SK-N-SH (cell line): ENCODE results near the gene DOK4. TPM values are rescaled to one million over a fixed set of nuclear protein-coding genes. Genes with fewer than 3 reads are reported as not detected.

Experiments used
- CTCF ChIA-PET: fragments of 300-600, 350-600 bp; formaldehyde crosslinking; extraction: SDS; loops from one replicate; lab custom pipeline; 2021; lab: Yijun Ruan, JAX
- POLR2A ChIA-PET: fragments of 350-600 bp; sonication (Branson Sonifier 250); formaldehyde crosslinking; extraction: SDS; loops from one replicate; lab custom pipeline; 2020; ENCODE audit warnings: antibody characterized with exemption, inconsistent platforms; lab: Yijun Ruan, JAX
- DNase-seq: peaks from one replicate; pipeline ENCODE4 v3.0.0; 2012
- H2AFZ ChIP-seq: fragments of 200-600 bp; sonication (generic); 2 replicates; pipeline ENCODE4 v1.8.1; 2016; ENCODE audit warnings: antibody characterized with exemption, mild to moderate bottlenecking, low read depth
- H3F3A ChIP-seq: fragments of 200-600 bp; sonication (generic); replicated peaks from 2 replicates; pipeline ENCODE3; 2016; ENCODE audit warnings: antibody characterized with exemption, mild to moderate bottlenecking; ENCODE audit not compliant: insufficient read depth
- H3K27ac ChIP-seq, 2 experiments: fragments of 200-500 bp in 1 of 2; fragments of 200-600 bp in 1 of 2; sonication (Bioruptor generic) in 1 of 2; sonication (generic), shearing (Covaris generic) in 1 of 2; 2 replicates each; pipeline versions ENCODE4 v1.5.1 to v1.6.1; 2014 to 2016; ENCODE audit warnings: low read depth in 2 of 2, inconsistent platforms in 1 of 2, low read length in 1 of 2, mild to moderate bottlenecking in 1 of 2, mixed read lengths in 1 of 2
- H3K27me3 ChIP-seq: fragments of 200-600 bp; sonication (generic), shearing (Covaris generic); 2 replicates; pipeline ENCODE4 v1.6.1; 2016; ENCODE audit warnings: mixed run types; ENCODE audit not compliant: insufficient read depth
- H3K36me3 ChIP-seq, 2 experiments: fragments of 200-500 bp in 1 of 2; fragments of 200-600 bp in 1 of 2; sonication (Bioruptor generic) in 1 of 2; sonication (generic) in 1 of 2; replicated peaks in 1 of 2; 2 replicates each; pipeline versions ENCODE3 to v1.5.1; 2014 to 2016; ENCODE audit warnings: low read length in 1 of 2, mild to moderate bottlenecking in 1 of 2; ENCODE audit not compliant: insufficient read depth in 2 of 2, control insufficient read depth in 1 of 2
- H3K4me1 ChIP-seq, 2 experiments: fragments of 200-500 bp in 1 of 2; fragments of 200-600 bp in 1 of 2; sonication (Bioruptor generic) in 1 of 2; sonication (generic), shearing (Covaris generic) in 1 of 2; 2 replicates each; pipeline versions ENCODE4 v1.5.1 to v1.6.1; 2014 to 2016; ENCODE audit warnings: low read depth in 1 of 2, low read length in 1 of 2, mixed run types in 1 of 2; ENCODE audit not compliant: insufficient read depth in 2 of 2, control insufficient read depth in 1 of 2
- H3K4me2 ChIP-seq: fragments of 200-600 bp; sonication (generic), shearing (Covaris generic); 2 replicates; pipeline ENCODE4 v1.6.1; 2017; ENCODE audit warnings: mixed run types
- H3K4me3 ChIP-seq, 2 experiments: fragments of 200-500 bp in 1 of 2; fragments of 200-600 bp in 1 of 2; sonication (Bioruptor generic) in 1 of 2; sonication (generic), shearing (Covaris generic) in 1 of 2; 2 replicates each; pipeline versions ENCODE4 v1.5.1 to v1.8.1; 2014 to 2016; ENCODE audit warnings: low read depth in 2 of 2, inconsistent platforms in 1 of 2, low read length in 1 of 2, mild to moderate bottlenecking in 1 of 2, mixed read lengths in 1 of 2, moderate library complexity in 1 of 2
- H3K79me2 ChIP-seq: fragments of 200-600 bp; sonication (generic); 2 replicates; pipeline ENCODE4 v1.8.1; 2017; ENCODE audit warnings: mild to moderate bottlenecking; ENCODE audit not compliant: insufficient read depth
- H3K9ac ChIP-seq: fragments of 200-600 bp; sonication (generic); 2 replicates; pipeline ENCODE4 v1.6.1; 2017; ENCODE audit warnings: mixed run types
- H3K9me2 ChIP-seq: fragments of 200-600 bp; sonication (generic); 2 replicates; pipeline ENCODE4 v1.6.1; 2017; ENCODE audit warnings: mixed run types
- H3K9me3 ChIP-seq: fragments of 200-600 bp; sonication (generic); 2 replicates; pipeline ENCODE4 v1.6.1; 2017; ENCODE audit warnings: mixed run types, mild to moderate bottlenecking, moderate library complexity
- H4K20me1 ChIP-seq: fragments of 200-600 bp; sonication (generic); 2 replicates; pipeline ENCODE4 v1.6.1; 2017; ENCODE audit warnings: mild to moderate bottlenecking, mixed run types; ENCODE audit not compliant: insufficient read depth
- CTCF ChIP-seq: fragments of 200-600 bp; sonication (generic); IDR thresholded peaks from 2 replicates; pipeline ENCODE4 v1.6.1; 2017; ENCODE audit warnings: antibody characterized with exemption, mild to moderate bottlenecking, moderate library complexity
- EP300 ChIP-seq, 2 experiments: IDR thresholded peaks; 2 replicates each; pipeline versions ENCODE4 v1.4.0 to v1.6.1; 2012; ENCODE audit warnings: borderline replicate concordance in 1 of 2, low read depth in 1 of 2, low read length in 1 of 2
- EZH2phosphoT487 ChIP-seq: fragments of 200-600 bp; sonication (generic); IDR thresholded peaks from 2 replicates; pipeline ENCODE4 v1.6.1; 2017; ENCODE audit warnings: low read depth, mixed run types, mild to moderate bottlenecking, antibody characterized with exemption, moderate library complexity, borderline replicate concordance
- FOXM1 ChIP-seq: IDR thresholded peaks from 2 replicates; pipeline ENCODE4 v1.4.0; 2012; ENCODE audit warnings: low read depth, mild to moderate bottlenecking
- IRF3 ChIP-seq: fragments of 150-350 bp; IDR thresholded peaks from 2 replicates; pipeline ENCODE4 v1.6.1; 2016; ENCODE audit warnings: mild to moderate bottlenecking, low read depth, low read length
- MAX ChIP-seq: IDR thresholded peaks from 2 replicates; pipeline ENCODE4 v1.4.0; 2012; ENCODE audit warnings: low read depth
- MEF2A ChIP-seq: IDR thresholded peaks from 2 replicates; pipeline ENCODE4 v1.4.0; 2012; ENCODE audit warnings: low read depth, borderline replicate concordance
- MXI1 ChIP-seq: IDR thresholded peaks from 2 replicates; pipeline ENCODE4 v1.6.1; 2012; ENCODE audit warnings: mild to moderate bottlenecking, low read depth, low read length, improper control_type of control experiment
- NFIC ChIP-seq: IDR thresholded peaks from 2 replicates; pipeline ENCODE4 v1.4.0; 2012; ENCODE audit warnings: borderline replicate concordance
- NRF1 ChIP-seq: IDR thresholded peaks from 2 replicates; pipeline ENCODE4 v1.6.1; 2012; ENCODE audit warnings: low read depth, mild to moderate bottlenecking, low read length
- RFX5 ChIP-seq: IDR thresholded peaks from 2 replicates; pipeline ENCODE4 v1.6.1; 2012; ENCODE audit warnings: mild to moderate bottlenecking, improper control_type of control experiment, low read length
- RXRA ChIP-seq: IDR thresholded peaks from 2 replicates; pipeline ENCODE4 v1.4.0; 2012; ENCODE audit warnings: low read depth, mild to moderate bottlenecking, borderline replicate concordance
- SIN3A ChIP-seq: IDR thresholded peaks from 2 replicates; pipeline ENCODE4 v1.6.1; 2012; ENCODE audit warnings: low read depth, mild to moderate bottlenecking, low read length, moderate library complexity, borderline replicate concordance
- SMC3 ChIP-seq: IDR thresholded peaks from 2 replicates; pipeline ENCODE4 v1.6.1; 2012; ENCODE audit warnings: low read depth, low read length, improper control_type of control experiment
- TAF1 ChIP-seq: IDR thresholded peaks from 2 replicates; pipeline ENCODE4 v1.6.1; 2012; ENCODE audit warnings: low read depth, mild to moderate bottlenecking, low read length, moderate library complexity, borderline replicate concordance
- TCF12 ChIP-seq: IDR thresholded peaks from 2 replicates; pipeline ENCODE4 v1.4.0; 2012
- ZBTB33 ChIP-seq: IDR thresholded peaks from 2 replicates; pipeline ENCODE4 v1.4.0; 2012; ENCODE audit warnings: low read depth, borderline replicate concordance
- WGBS: methylation state at CpG from one replicate; pipeline ENCODE4 v1.1.6; 2017; ENCODE audit warnings: low lambda C conversion rate; 5-methylcytosine and 5-hydroxymethylcytosine counted together
- polyA plus RNA-seq, 3 experiments: library from polyadenylated mRNA; depleted of rRNA; stranded (reverse); fragments of >200 nt; gene quantifications; 2 replicates each; pipeline ENCODE4 v1.2.3, GENCODE V29; 2012
- TF ChIP-seq, protein P1 (sequence below): IDR thresholded peaks from 2 replicates; pipeline ENCODE4; 2012

Gene DOK4
- polyA plus RNA-seq, 1 of the 3 experiments (the other 2 are of a cell fraction): 28.4 TPM

GRCh38 chr16:57471852-57472664 is 14.2 kb downstream of the DOK4 start:
- TF ChIP-seq RXRA: no peak
- peak; percentile 61; the same call in 1 of the 2 replicates for TF ChIP-seq MXI1
- WGBS: 78% methylated on average over 10 of the region's 10 CpGs
- H3K4me2 ChIP-seq: no peak overlapping the region
- POLR2A ChIA-PET: interaction anchor here (1.0 to 5.1 kb wide), 8 partner anchors 9 to 56 kb away, joined by 3 to 52 read pairs (median 8); partner anchors contain the start of genes CIAPIN1, COQ9, DOK4 and POLR2C
- H4K20me1 ChIP-seq: 0 out of 2 replicates have a peak, but pooled peaks cover 9% of the 10 kb centered on the region
- CTCF ChIA-PET: interaction anchor here (1.4 to 21.0 kb wide), 6 partner anchors 9 to 53 kb away, joined by 4 to 354 read pairs (median 9); partner anchors contain the start of gene POLR2C
- H2AFZ ChIP-seq: no peak overlapping the region
- no peak overlapping the region for H3K4me3 ChIP-seq
- no peak overlapping the region for H3K9ac ChIP-seq
- H3K4me1 ChIP-seq: peaks cover 0 to 74% of the 10 kb centered on the region in 2 experiments; a peak in 2 of 4 replicates
- H3K9me3 ChIP-seq: no peaks in the 10 kb centered on the region
- H3K36me3 ChIP-seq: peaks cover 38 to 72% of the 10 kb centered on the region in 2 experiments
- H3F3A ChIP-seq: peaks cover 4% of the 10 kb centered on the region
- peak overlapping the region in 1 of 2 experiments; percentile 95; a peak in 2 of 4 replicates for H3K27ac ChIP-seq
- H3K27me3 ChIP-seq: no peaks in the 10 kb centered on the region
- H3K79me2 ChIP-seq: peaks cover 6% of the 10 kb centered on the region; the same call in 1 of the 2 replicates
- H3K9me2 ChIP-seq: no peaks in the 10 kb centered on the region
- peak; percentile 77 for DNase-seq

- Histone ChIP-seq H3K36me3 (peaks cover 45 to 76% of the 10 kb centered on the region in 2 experiments), H3K9ac (no peak overlapping the region), H3K4me3 (no peak overlapping the region), H3K9me2 (no peaks in the 10 kb centered on the region), H3K4me1 (peaks cover 0 to 65% of the 10 kb centered on the region in 2 experiments; a peak in 2 of 4 replicates), H2AFZ (no peak overlapping the region), H3K9me3 (no peaks in the 10 kb centered on the region), H3K27ac (peak overlapping the region in 1 of 2 experiments; percentile 95; a peak in 2 of 4 replicates), H4K20me1 (0 out of 2 replicates have a peak, but pooled peaks cover 6% of the 10 kb centered on the region), H3F3A (peaks cover 4% of the 10 kb centered on the region), H3K4me2 (no peak overlapping the region)
- DNase-seq: no peak
- ChIA-PET CTCF (interaction anchor here (0.7 to 21.0 kb wide), 5 partner anchors 8 to 53 kb away, joined by 3 to 354 read pairs (median 9); partner anchors contain the start of gene POLR2C), POLR2A (interaction anchor here (1.0 to 5.1 kb wide), 5 partner anchors 9 to 48 kb away, joined by 4 to 52 read pairs (median 12); partner anchors contain the start of genes DOK4 and POLR2C)
- WGBS: 67% methylated on average over 1 of the region's 1 CpG
- no peak for TF ChIP-seq SMC3
- TF ChIP-seq EZH2phosphoT487: no peak
- TF ChIP-seq IRF3: no peak
- TF ChIP-seq CTCF: no peak
- no peak for TF ChIP-seq MAX
- TF ChIP-seq, protein P1, sequence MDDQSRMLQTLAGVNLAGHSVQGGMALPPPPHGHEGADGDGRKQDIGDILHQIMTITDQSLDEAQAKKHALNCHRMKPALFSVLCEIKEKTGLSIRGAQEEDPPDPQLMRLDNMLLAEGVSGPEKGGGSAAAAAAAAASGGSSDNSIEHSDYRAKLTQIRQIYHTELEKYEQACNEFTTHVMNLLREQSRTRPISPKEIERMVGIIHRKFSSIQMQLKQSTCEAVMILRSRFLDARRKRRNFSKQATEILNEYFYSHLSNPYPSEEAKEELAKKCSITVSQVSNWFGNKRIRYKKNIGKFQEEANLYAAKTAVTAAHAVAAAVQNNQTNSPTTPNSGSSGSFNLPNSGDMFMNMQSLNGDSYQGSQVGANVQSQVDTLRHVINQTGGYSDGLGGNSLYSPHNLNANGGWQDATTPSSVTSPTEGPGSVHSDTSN: no peak
- no peak for TF ChIP-seq RFX5
- TF ChIP-seq TCF12: no peak
- TF ChIP-seq FOXM1: no peak
- no peak for TF ChIP-seq EP300 (IDR thresholded peaks at IDR 0.05; ENCODE audit: borderline replicate concordance in 1 of 2, low read depth in 1 of 2, low read length in 1 of 2)
- no peak for TF ChIP-seq RXRA
- TF ChIP-seq MEF2A: no peak
- no peak for TF ChIP-seq NFIC
- TF ChIP-seq ZBTB33: no peak
- TF ChIP-seq SIN3A: no peak
- TF ChIP-seq NRF1: no peak
- TF ChIP-seq TAF1: no peak
- TF ChIP-seq, all 33 proteins: peak for 0
- H3K79me2 ChIP-seq: no peaks in the 10 kb centered on the region
- H3K27me3 ChIP-seq: no peaks in the 10 kb centered on the region
These were observed 15.1 kb downstream of the DOK4 start for GRCh38 chr16:57471209-57471608.
